Right cardiac atrium (tissue), 5 donors: ENCODE data around the gene VGF. TPM values are rescaled to one million over a fixed set of nuclear protein-coding genes. Genes with fewer than 3 reads are reported as not detected.

Experiments
- ATAC-seq, 2 donors: fragments of 200-7000 bp; cut with Tn5 transposase; one replicate each; pipeline versions ENCODE4 v1.8.0 to v1.9.1; 2020; ENCODE audit warnings: moderate library complexity in 2 of 2, mild to moderate bottlenecking in 1 of 2
- DNase-seq, 3 donors: peaks; one replicate each; pipeline ENCODE4 v3.0.0-alpha.2; 2020
- H3K27ac ChIP-seq: one replicate; pipeline ENCODE4 v1.5.1; 2013; ENCODE audit warnings: mild to moderate bottlenecking, low read length, control low read depth, moderate library complexity
- H3K27me3 ChIP-seq: one replicate; pipeline ENCODE4 v1.6.1; 2013; ENCODE audit not compliant: control insufficient read depth, insufficient read depth
- H3K4me1 ChIP-seq: one replicate; pipeline ENCODE4 v1.6.1; 2013; ENCODE audit warnings: low read length; ENCODE audit not compliant: control insufficient read depth, insufficient read depth
- H3K4me3 ChIP-seq: one replicate; pipeline ENCODE4 v1.5.1; 2013; ENCODE audit warnings: low read length, control low read depth
- H3K9me3 ChIP-seq: one replicate; pipeline ENCODE4 v1.6.1; 2013; ENCODE audit warnings: low read length; ENCODE audit not compliant: control insufficient read depth
- WGBS: extraction: QIAGEN DNeasy Blood & Tissue Kit; methylation state at CpG from one replicate; pipeline ENCODE4 v1.1.7; 2013; 5-methylcytosine and 5-hydroxymethylcytosine counted together
- intact Hi-C, 4 donors: fragments of 100-400 bp; cut with DNase I; formaldehyde crosslinking; loops; one replicate each; pipeline versions ENCODE4 v1.11.0 to v1.14.0; 2022 to 2023
- polyA plus RNA-seq: library from polyadenylated mRNA; stranded (reverse); fragments of 200-250 nt; gene quantifications from one replicate; pipeline ENCODE4 v1.2.3, GENCODE V29; 2013
- total RNA-seq, 4 donors: library from RNA; stranded (reverse); fragmentation: NEBNext Ultra II Directional; extraction: Animal tissue kit (Norgen Biotek cat#: 25700); gene quantifications; one replicate each; pipeline ENCODE4 v1.2.1, GENCODE V29; 2021
- donor health status: healthy with polysubstance abuse.
- donor health status: DM: no; HTN: yes; CAD: no.
- donor health status: DM: no; HTN: no; CAD: no.
- donor health status: DM: no; HTN: yes; CAD: no; lungs with severe emphysema.
- donor health status: DM: yes; HTN: yes; CAD: no.

VGF gene
- total and polyA plus RNA-seq, 5 donors: 0.07 TPM; not detected in 4

DNA sequence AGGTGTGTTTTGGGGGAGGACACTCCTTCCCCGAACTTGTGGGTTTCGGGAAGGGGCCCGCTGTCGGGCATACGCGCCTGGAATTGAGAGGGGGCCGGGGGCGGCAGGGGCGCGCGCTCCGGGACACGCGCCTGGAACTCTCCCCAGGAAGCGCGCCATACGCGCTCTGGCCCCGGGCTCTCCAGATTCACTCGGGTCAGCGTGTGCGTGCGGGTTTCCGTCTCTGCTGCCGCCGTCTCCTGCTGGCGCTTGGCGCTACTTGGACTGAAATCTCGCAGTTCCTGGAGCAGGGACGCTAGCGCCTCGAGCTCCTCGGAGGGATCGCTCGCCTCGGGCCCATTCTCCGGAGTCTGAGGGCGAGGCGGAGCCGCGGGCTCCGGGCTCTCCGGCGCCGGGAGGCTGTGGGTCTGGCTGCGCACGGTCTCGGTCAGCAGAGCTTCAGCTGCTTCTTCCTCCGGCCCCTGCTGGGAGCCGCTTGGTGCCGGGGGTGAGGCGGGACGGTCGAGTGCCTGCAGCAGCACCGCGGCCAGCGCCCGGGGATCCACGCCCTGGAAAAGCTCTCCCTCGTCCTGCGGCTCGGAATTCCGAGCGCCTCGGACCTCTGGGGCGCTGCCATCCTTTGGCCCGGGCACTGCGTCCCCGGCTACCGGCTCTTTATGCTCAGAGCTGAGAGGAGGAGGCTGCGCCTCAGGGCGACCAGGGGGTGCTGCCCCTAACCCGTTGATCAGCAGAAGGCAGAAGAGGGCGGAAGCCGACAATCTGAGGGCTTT lies 1.1 kb downstream of the VGF start:
- DNase-seq: peak in 1 of 3 donors; percentile 75
- intact Hi-C loops: loop anchor here in 1 of 4 donors (10.0 kb wide), 1 partner anchor 269 kb away; the partner anchor contains the start of gene ACHE
- ATAC-seq: peak in 1 of 2 donors; percentile 27
- Histone ChIP-seq H3K9me3 (no peaks in the 10 kb centered on the region), H3K4me1 (peaks cover 6% of the 10 kb centered on the region), H3K27ac (no peak overlapping the region), H3K27me3 (no peaks in the 10 kb centered on the region), H3K4me3 (peak overlapping the region; percentile 6)
- WGBS: 2% methylated on average over 75 of the region's 75 CpGs

DNA sequence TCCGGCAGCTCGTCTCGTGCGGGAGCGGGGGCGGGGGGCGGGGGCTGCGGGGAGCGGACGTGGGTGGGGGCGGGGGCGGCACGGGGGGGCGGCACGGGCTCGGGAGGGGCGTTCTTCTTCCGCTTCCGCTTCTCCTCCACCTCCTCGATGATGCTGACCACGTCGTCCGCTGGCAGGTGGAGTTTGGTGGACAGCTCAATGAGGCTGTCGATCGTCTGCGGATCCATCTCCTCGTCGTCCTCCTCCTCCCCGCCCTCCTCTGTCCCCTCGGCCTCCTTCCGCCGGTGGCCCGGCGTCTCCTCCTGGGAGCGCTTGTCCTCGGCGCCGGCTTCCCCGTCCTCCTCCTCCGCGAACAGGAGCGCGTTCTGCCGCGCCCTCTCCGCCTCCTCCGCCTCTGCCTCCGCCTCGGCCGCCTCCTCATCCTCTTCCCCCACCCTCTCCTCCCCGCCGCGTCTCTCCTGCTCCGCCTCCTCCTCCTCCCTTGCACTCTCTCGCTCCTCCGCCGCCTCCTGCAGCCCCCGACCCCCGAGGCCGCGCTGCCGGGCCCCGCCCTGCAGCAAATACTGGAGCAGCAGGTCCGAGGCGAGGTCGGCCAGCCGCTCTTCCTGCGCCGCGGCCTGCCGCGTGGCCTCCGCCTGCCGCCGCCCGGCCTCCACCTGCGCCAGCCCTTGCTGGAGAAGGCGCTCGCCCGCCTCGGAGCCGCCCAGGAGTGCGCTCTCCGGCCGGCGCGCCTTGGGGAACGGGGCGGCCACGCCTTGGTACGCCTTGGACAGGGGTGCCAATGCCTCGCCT lies 1.9 kb downstream of the VGF start:
- peak overlapping the region; percentile 8 for H3K4me3 ChIP-seq
- H3K27me3 ChIP-seq: no peaks in the 10 kb centered on the region
- intact Hi-C loops: loop anchor here in 1 of 4 donors (10.0 kb wide), 1 partner anchor 269 kb away; the partner anchor contains the start of gene ACHE
- H3K4me1 ChIP-seq: peaks cover 6% of the 10 kb centered on the region
- no peak overlapping the region for H3K27ac ChIP-seq
- ATAC-seq (peak in 1 of 2 donors; percentile 3), DNase-seq (peak in 1 of 3 donors; percentile 58)
- under 1% methylated on average over 89 of the region's 92 CpGs for WGBS
- no peaks in the 10 kb centered on the region for H3K9me3 ChIP-seq

GRCh38 chr7:101162551-101163278 lies 2.7 kb downstream of the VGF start:
- 2% methylated on average over 72 of the region's 74 CpGs for WGBS
- ATAC-seq: peak in 1 of 2 donors; percentile 60

DNA sequence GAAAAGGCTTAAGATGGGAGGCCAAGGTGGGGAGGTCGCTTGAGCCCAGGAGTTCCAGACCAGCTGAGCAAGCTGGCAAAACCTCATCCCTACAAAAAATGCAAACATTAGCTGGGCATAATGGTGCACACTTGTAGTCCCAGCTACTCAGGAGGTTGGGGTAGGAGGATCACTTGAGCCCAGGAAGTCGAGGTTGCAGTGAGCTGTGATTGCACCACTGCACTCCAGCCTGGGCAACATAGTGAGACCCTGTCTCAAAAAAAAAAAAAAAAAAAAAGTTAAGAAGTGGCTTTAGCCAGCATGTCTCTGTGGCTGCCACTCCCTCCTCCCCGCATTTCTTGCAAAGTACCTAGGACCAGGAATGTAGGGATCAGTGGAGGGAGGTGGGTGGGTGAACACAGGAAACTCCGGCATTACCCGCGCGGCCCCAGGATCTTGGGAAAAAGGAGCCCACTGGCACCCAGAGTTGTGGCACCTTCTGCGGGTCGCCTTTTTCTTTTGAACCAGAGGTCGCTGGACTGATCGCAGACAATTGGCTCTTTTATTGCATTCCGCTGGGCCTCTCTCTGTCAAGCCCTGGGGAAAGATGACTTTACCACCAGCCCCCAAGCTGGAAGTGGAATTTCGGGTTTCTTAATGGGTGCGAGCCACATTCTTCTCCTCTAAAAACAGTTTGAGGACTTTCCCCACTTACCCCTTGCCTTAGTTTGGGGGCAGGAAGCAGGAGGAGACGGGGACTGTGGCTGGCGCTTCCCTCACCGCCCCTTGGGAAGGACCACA lies 3.5 kb downstream of the VGF start:
- Histone ChIP-seq H3K27ac (no peak overlapping the region), H3K4me1 (peaks cover 6% of the 10 kb centered on the region), H3K27me3 (no peaks in the 10 kb centered on the region), H3K4me3 (no peak overlapping the region), H3K9me3 (no peaks in the 10 kb centered on the region)
- DNase-seq: no peak
- no peak for ATAC-seq
- 79% methylated on average over 17 of the region's 17 CpGs for WGBS
- intact Hi-C loops: loop anchor here in 1 of 4 donors (10.0 kb wide), 1 partner anchor 267 kb away; the partner anchor contains the start of gene ACHE

More at GRCh38 chr7:101162551-101163278, 2.7 kb downstream of the VGF start:
- H3K4me3 ChIP-seq: peak overlapping the region; percentile 8
- intact Hi-C loops: loop anchor here in 1 of 4 donors (10.0 kb wide), 1 partner anchor 268 kb away; the partner anchor contains the start of gene ACHE
- H3K27me3 ChIP-seq: no peaks in the 10 kb centered on the region
- no peaks in the 10 kb centered on the region for H3K9me3 ChIP-seq
- peak; percentile 54 to 68 (median 65) for DNase-seq
- H3K4me1 ChIP-seq: peaks cover 6% of the 10 kb centered on the region
- no peak overlapping the region for H3K27ac ChIP-seq

DNA sequence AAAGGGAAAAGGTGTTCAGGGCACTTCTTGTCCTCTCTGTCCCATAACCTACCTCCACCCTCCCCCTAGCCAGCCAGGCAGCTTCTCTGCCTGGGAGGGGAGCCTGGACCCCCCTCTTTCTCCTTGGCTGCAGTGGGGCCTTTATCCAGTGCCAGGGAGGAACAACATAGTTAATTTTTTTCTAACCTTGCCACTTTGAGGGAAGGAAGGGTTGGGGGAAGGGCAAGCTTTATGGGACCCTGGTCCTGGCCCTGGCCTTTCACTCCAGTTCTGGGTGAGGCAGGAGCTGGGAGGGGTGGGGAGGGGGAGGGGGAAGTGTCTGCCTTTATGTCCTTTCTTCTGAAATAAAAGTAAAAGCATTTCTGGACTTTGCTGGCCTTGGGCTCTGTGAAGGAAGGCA lies 4.5 kb downstream of the VGF start:
- Histone ChIP-seq H3K4me3 (no peak overlapping the region), H3K27ac (no peak overlapping the region), H3K27me3 (no peaks in the 10 kb centered on the region), H3K4me1 (peaks cover 6% of the 10 kb centered on the region), H3K9me3 (no peaks in the 10 kb centered on the region)
- intact Hi-C loops: loop anchor here in 1 of 4 donors (10.0 kb wide), 1 partner anchor 266 kb away; the partner anchor contains the start of gene ACHE
- ATAC-seq (no peak), DNase-seq (no peak)

DNA sequence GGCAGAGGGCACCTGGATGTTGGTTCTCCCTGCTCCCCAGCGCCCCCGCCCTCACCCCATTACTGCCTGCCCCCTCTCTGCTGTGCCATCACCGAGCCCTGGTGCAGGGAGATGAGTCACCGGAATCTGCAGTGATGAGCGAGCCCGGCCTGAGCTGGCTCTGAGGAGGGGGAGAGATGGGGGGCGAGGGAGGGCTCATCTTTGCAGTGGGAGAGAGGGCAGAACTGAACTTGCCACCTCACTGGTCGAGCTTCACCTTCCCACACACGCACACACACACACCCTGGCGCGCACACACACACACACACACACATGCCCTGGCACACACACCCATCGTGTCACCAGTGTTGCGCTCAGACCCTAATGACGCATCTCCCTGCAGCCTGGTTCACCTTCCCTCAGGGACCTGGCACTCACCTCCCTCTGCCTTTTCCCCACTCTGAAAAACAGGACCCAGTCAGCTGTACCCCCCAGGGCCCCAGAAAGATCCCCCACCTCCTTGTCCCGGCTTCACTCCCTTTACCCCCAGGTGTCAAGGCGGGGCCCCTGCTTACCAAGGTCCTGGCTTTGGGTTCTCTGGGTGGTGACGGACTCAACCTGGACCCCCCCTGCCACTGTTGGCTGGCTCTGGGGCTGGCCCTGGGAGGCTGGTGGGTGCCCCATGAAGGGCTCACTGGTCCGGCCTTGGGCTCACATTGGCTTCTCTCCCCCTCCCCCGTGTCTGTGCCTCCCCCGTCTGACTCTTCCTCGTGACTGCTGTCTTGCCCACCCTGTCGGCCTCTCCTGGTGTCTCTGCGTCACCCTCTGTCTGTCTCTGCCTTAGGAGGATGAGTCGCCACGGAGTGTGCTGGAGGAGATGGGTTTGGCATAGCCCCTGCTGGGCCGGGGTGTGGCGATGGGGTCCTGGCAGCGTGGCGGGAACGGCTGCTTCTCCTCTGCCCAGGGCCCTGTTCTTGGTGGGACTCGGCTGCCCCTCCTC lies 5.4 kb downstream of the VGF start:
- WGBS: 78% methylated on average over 31 of the region's 31 CpGs
- peaks cover 9% of the 10 kb centered on the region for H3K4me1 ChIP-seq
- no peak for ATAC-seq
- no peak overlapping the region for H3K4me3 ChIP-seq
- H3K9me3 ChIP-seq: no peaks in the 10 kb centered on the region
- H3K27me3 ChIP-seq: no peaks in the 10 kb centered on the region
- peak in 1 of 3 donors; percentile 52 for DNase-seq
- no peak overlapping the region for H3K27ac ChIP-seq
- intact Hi-C loops: loop anchor here in 1 of 4 donors (10.0 kb wide), 1 partner anchor 265 kb away; the partner anchor contains the start of gene ACHE

DNA sequence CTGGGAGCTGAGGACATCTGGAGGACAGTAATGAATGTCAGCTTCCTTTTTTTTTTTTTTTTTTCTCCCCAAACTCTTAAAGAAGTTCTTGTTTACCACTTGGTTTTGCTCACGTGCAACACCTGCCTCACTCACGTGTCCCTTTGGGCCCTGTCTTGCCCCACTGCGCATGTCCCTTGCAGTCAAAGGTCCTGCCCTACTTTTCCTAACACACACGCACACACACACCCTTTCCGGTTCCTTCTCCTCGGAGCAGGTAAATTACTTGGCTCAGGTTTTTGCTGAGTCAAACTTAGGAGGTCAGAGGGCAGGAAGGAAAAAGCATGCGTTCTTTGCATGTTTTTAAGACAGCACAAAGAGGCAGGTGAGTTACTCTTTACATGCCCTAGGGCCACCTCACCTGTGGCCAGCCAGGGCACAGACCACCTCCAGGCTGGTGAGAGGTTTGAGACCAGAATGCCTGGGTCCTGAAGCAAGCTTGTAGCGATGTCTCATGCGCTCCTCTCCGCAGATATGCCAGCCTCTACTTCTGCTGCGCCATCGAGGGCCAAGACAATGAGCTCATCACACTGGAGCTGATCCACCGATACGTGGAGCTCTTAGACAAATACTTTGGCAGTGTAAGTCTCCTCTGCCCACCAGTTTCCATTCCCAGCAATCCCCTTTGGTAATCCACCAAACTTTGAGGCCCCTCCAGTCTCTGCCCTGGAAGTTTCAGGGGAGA lies 8.3 kb downstream of the VGF start:
- 85% methylated on average over 14 of the region's 14 CpGs for WGBS
- Histone ChIP-seq H3K4me3 (no peak overlapping the region), H3K4me1 (peaks cover 6% of the 10 kb centered on the region), H3K27me3 (no peaks in the 10 kb centered on the region), H3K9me3 (no peaks in the 10 kb centered on the region), H3K27ac (no peak overlapping the region)
- DNase-seq (no peak), ATAC-seq (no peak)
- intact Hi-C loops: no loop called here

- no peak for DNase-seq
- intact Hi-C loops: no loop called here
- peaks cover 6% of the 10 kb centered on the region for H3K4me1 ChIP-seq
These were observed 9.1 kb downstream of the VGF start for GRCh38 chr7:101156277-101156676.

GRCh38 chr7:101155303-101155702 lies 10.1 kb downstream of the VGF start:
- intact Hi-C loops: no loop called here
- no peaks in the 10 kb centered on the region for H3K9me3 ChIP-seq
- DNase-seq: no peak
- peaks cover 6% of the 10 kb centered on the region for H3K4me1 ChIP-seq
- H3K27ac ChIP-seq: no peak overlapping the region
- H3K4me3 ChIP-seq: peak overlapping the region; percentile 74
- WGBS: 60% methylated on average over 4 of the region's 4 CpGs
- no peaks in the 10 kb centered on the region for H3K27me3 ChIP-seq
- no peak for ATAC-seq

More at GRCh38 chr7:101156277-101156676, 9.1 kb downstream of the VGF start:
- 80% methylated on average over 6 of the region's 6 CpGs for WGBS
- no peak overlapping the region for H3K27ac ChIP-seq
- no peak for ATAC-seq
- no peak overlapping the region for H3K4me3 ChIP-seq
- no peaks in the 10 kb centered on the region for H3K9me3 ChIP-seq
- no peaks in the 10 kb centered on the region for H3K27me3 ChIP-seq
